K562 (cell line): ENCODE measurements around the gene CTXN1. TPM values are rescaled to one million over a fixed set of nuclear protein-coding genes. Genes with fewer than 3 reads are reported as not detected.

Source experiments
- CREM ChIP-seq: IDR thresholded peaks from 2 replicates; pipeline ENCODE4 v1.6.1; 2014; ENCODE audit warnings: antibody characterized with exemption, low read depth
- DLX4 ChIP-seq: fragments of 250-450 bp; sonication (Bioruptor Pico); IDR thresholded peaks from 2 replicates; pipeline ENCODE4 v1.6.1; 2021; ENCODE audit warnings: mild to moderate bottlenecking
- LEF1 ChIP-seq: fragments of 450-650 bp; IDR thresholded peaks from 2 replicates; pipeline ENCODE4 v1.6.1; 2016; ENCODE audit warnings: mild to moderate bottlenecking
- MAFF ChIP-seq: IDR thresholded peaks from 2 replicates; pipeline ENCODE4 v1.6.1; 2012; ENCODE audit warnings: low read length, improper control_type of control experiment
- MEIS2 ChIP-seq: fragments of 450-650 bp; IDR thresholded peaks from 2 replicates; pipeline ENCODE4 v1.6.1; 2014; ENCODE audit warnings: mild to moderate bottlenecking; ENCODE audit not compliant: partially characterized antibody
- MYC ChIP-seq, 2 experiments: fragments of 250-450 bp in 1 of 2; sonication (Bioruptor Pico) in 1 of 2; IDR thresholded peaks; 2 replicates each; pipeline versions ENCODE4 v1.5.1 to v1.6.1; 2012 to 2021; ENCODE audit warnings: low read depth in 2 of 2, borderline replicate concordance in 1 of 2, improper control_type of control experiment in 1 of 2, low read length in 1 of 2, mild to moderate bottlenecking in 1 of 2, moderate library complexity in 1 of 2
- NR3C1 ChIP-seq: sonication (generic); formaldehyde crosslinking; IDR thresholded peaks from 2 replicates; pipeline ENCODE4 v1.8.1; 2022; ENCODE audit warnings: missing genetic modification reagents
- PHB ChIP-seq: fragments of 250-450 bp; sonication (Bioruptor Pico); IDR thresholded peaks from 2 replicates; pipeline ENCODE4 v1.5.0; 2021
- POLR2A ChIP-seq: fragments of 450-650 bp; conservative IDR thresholded peaks from 2 replicates; pipeline ENCODE4 v1.6.1; 2016
- RBM22 ChIP-seq: fragments of 200-400 bp; formaldehyde crosslinking; IDR thresholded peaks from 2 replicates; pipeline ENCODE4 v1.6.1; 2018; ENCODE audit warnings: low read length, low read depth; ENCODE audit not compliant: poor library complexity, severe bottlenecking
- RFX5 ChIP-seq: IDR thresholded peaks from 2 replicates; pipeline ENCODE4 v1.6.1; 2011; ENCODE audit warnings: low read depth, mild to moderate bottlenecking, improper control_type of control experiment, low read length
- THAP12 ChIP-seq: fragments of 250-450 bp; sonication (Bioruptor Pico); IDR thresholded peaks from 2 replicates; pipeline ENCODE4 v1.9.0; 2021; ENCODE audit warnings: mild to moderate bottlenecking, inconsistent platforms
- ZBTB33 ChIP-seq: sonication (generic); formaldehyde crosslinking; IDR thresholded peaks from 2 replicates; pipeline ENCODE4 v1.8.1; 2023; ENCODE audit warnings: mild to moderate bottlenecking, missing genetic modification reagents
- ZNF436 ChIP-seq: fragments of 250-450, 450-650 bp; sonication (Bioruptor Pico); formaldehyde crosslinking; IDR thresholded peaks from 2 replicates; pipeline ENCODE4 v1.7.0; 2020; ENCODE audit warnings: mild to moderate bottlenecking
- polyA plus RNA-seq, 8 experiments: library from polyadenylated mRNA; depleted of rRNA in 4 of 8; stranded (reverse) in 5 of 8; unstranded in 3 of 8; fragments of >200 nt; fragmentation: Nextera tagmentation in 2 of 8; fragmentation: Illumina TruSeq in 1 of 8; extraction: Ambion mirVana in 2 of 8; extraction: Trizol in 1 of 8; gene quantifications; 2 replicates each; pipeline versions ENCODE4 v1.2.1 to v1.2.3, GENCODE V29; 2011 to 2014; ENCODE audit warnings: inconsistent platforms in 1 of 8, missing spikeins in 1 of 8
- total RNA-seq, 7 experiments: library from RNA; depleted of rRNA in 6 of 7; stranded (reverse); fragments of >200 nt in 6 of 7; fragmentation: Illumina TruSeq in 2 of 7; extraction: Trizol in 2 of 7; gene quantifications; 2 replicates each; pipeline versions ENCODE4 v1.2.1 to v1.2.3, GENCODE V29; 2011 to 2021; ENCODE audit warnings: low replicate concordance in 1 of 7
- TF ChIP-seq, protein P1 (sequence below): fragments of 450-650 bp; IDR thresholded peaks from 2 replicates; pipeline ENCODE4 v1.6.1; 2016; ENCODE audit warnings: low read depth, mild to moderate bottlenecking, moderate library complexity
- TF ChIP-seq, protein P2 (sequence below), 3 experiments: fragments of 200-800 bp in 1 of 3; fragments of 250-450 bp in 1 of 3; fragments of 450-650 bp in 1 of 3; sonication (Bioruptor Pico) in 1 of 3; sonication (Bioruptor generic) in 1 of 3; formaldehyde crosslinking in 1 of 3; IDR thresholded peaks; 2 replicates each; pipeline versions ENCODE4 v1.6.1 to v1.8.0; 2016 to 2022; ENCODE audit warnings: mild to moderate bottlenecking in 2 of 3, missing genetic modification characterization in 2 of 3, missing compliant biosample characterization in 1 of 3, moderate library complexity in 1 of 3

CTXN1 gene
- total and polyA plus RNA-seq, 9 of the 15 experiments (the other 6 are each of a cell fraction or from before 2014, with no cell fraction given), result 0.15 to 37.4 (median 1.8) TPM; not detected in 2

GRCh38 chr19:7919610-7920518, 6.1 kb downstream of the CTXN1 start, which contains the start of gene SNAPC2 (continued):
- no peak; the same call in 1 of the 2 replicates for TF ChIP-seq THAP12
- TF ChIP-seq NR3C1 (CRISPR knock-in tag), result no peak
- TF ChIP-seq DLX4 (CRISPR knock-in tag), result no peak
- TF ChIP-seq, protein P1, sequence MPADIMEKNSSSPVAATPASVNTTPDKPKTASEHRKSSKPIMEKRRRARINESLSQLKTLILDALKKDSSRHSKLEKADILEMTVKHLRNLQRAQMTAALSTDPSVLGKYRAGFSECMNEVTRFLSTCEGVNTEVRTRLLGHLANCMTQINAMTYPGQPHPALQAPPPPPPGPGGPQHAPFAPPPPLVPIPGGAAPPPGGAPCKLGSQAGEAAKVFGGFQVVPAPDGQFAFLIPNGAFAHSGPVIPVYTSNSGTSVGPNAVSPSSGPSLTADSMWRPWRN, result no peak
- no peak for TF ChIP-seq ZNF436
- TF ChIP-seq RFX5, result no peak
- TF ChIP-seq CREM, result peak; percentile 73; the same call in 1 of the 2 replicates
- no peak for TF ChIP-seq LEF1
- TF ChIP-seq POLR2A, result peak; percentile 81
- no peak for TF ChIP-seq RBM22
- TF ChIP-seq MAFF, result no peak
- TF ChIP-seq PHB (CRISPR knock-in tag), result no peak
- TF ChIP-seq, protein P2, sequence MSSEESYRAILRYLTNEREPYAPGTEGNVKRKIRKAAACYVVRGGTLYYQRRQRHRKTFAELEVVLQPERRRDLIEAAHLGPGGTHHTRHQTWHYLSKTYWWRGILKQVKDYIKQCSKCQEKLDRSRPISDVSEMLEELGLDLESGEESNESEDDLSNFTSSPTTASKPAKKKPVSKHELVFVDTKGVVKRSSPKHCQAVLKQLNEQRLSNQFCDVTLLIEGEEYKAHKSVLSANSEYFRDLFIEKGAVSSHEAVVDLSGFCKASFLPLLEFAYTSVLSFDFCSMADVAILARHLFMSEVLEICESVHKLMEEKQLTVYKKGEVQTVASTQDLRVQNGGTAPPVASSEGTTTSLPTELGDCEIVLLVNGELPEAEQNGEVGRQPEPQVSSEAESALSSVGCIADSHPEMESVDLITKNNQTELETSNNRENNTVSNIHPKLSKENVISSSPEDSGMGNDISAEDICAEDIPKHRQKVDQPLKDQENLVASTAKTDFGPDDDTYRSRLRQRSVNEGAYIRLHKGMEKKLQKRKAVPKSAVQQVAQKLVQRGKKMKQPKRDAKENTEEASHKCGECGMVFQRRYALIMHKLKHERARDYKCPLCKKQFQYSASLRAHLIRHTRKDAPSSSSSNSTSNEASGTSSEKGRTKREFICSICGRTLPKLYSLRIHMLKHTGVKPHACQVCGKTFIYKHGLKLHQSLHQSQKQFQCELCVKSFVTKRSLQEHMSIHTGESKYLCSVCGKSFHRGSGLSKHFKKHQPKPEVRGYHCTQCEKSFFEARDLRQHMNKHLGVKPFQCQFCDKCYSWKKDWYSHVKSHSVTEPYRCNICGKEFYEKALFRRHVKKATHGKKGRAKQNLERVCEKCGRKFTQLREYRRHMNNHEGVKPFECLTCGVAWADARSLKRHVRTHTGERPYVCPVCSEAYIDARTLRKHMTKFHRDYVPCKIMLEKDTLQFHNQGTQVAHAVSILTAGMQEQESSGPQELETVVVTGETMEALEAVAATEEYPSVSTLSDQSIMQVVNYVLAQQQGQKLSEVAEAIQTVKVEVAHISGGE (CRISPR knock-in tag; IDR thresholded peaks at IDR 0.05), result peak in 1 of 3 experiments; percentile 14; a peak in 1 of 6 replicates
- peak; percentile 79 for TF ChIP-seq MYC (IDR thresholded peaks at IDR 0.05; ENCODE audit: low read depth, low read length)
- no peak for TF ChIP-seq MYC (CRISPR knock-in tag; IDR thresholded peaks at IDR 0.05; ENCODE audit: borderline replicate concordance, low read depth)
- TF ChIP-seq ZBTB33 (CRISPR knock-in tag), result peak; percentile 49; the same call in 1 of the 2 replicates
- no peak for TF ChIP-seq MEIS2
